Right forelimb (tissue), 1 donor: ENCODE measurements around the gene FLYWCH1.

Source experiments
- DNase-seq: peaks from one replicate; pipeline ENCODE4 v3.0.0-alpha.2; 2018

Gene FLYWCH1

DNA sequence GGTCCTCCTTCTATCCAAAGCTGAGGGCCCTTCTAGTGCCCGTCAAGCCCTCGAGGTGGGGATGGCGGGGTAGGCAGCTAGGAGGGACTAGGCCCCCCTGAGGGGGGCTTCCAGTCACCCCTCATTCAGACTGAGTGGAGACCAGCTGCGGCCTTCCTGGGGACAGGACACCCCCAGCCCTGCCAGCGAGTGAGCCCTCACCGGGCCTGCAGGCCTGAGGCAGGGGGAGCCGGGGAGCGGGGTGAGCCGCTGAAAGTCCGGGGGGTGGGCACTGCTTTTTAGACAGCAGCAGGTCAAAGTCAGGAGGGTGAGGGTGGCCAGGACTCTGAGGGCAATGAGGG, 43.7 kb downstream of the FLYWCH1 start:
- no peak for DNase-seq

DNA sequence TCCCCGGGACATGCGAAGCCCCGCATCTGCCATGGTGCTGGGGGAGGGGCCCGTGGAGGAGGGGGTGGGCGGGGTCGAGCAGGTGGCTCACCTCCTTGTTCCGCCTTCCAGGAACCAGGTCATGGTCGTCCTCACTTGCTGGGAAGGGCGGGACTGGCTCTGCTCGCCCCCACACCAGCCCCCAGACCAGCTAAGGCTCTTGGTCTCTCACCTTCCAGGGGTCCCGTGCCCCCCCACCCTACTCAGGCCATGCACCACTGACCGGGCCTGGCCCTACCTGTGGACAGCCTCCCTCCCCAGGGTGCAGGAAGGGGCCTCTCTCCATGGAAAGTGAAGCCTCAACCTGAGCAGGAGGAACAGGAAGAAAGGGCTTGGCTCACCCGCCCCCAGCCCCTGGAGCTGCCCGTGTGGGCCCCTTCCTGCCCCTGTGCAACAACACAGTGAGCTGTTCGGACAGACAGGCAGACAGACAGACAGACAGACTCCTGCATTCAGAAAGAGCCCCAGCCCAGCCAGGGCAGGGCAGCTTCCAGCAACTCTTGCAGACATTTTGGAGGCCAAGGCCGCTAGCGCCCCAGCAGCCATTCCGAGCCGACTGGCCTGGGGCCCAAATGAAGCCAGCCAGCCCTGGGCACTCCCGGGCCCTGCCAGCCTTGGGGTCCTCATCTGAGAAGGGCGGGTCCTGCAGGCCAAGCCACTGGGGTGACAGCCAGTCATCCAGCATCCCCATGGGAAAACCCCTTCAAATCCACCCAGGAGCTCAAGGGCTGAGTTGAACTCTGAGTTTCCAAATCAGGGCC, 44.2 kb downstream of the FLYWCH1 start:
- DNase-seq, result no peak

DNA sequence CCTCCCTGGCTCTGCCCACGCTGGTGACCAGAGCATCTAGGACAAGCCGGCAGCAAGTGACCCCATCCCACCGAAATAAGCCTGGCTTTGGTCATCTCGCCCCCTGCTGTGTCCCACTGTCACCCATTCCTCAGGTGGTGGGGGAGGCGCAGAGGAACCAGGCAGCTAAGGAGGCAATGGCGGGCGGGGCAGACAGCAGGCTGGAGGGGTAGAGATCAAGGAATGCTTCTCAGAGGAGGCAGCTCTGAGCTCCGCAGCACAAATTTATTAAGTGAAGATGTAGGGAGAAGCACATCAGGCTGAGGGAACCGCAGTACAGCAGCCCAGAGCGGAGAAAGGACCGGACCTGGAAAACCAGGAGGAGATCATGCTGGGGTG, 44.8 kb downstream of the FLYWCH1 start:
- DNase-seq, result no peak

DNA sequence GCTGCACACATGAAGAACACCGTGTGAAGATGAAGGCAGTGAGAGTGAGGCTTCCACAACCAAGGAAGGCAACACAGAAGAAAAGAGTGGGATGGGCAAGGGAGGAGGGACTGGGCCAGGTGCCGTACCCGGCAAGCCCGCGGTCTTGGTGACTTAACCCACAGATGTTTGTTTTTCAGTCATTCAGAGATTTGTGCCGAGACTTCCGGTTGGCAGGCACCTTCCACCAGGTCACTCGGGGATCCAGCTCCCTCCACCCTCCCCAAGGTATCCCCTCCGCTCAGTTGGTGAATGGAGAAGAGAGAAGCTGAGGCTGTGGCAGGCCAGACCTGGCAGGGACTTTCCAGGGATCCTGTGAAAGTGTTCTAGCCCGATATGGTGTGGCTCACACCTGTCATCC, 47.5 kb downstream of the FLYWCH1 start:
- no peak for DNase-seq

DNA sequence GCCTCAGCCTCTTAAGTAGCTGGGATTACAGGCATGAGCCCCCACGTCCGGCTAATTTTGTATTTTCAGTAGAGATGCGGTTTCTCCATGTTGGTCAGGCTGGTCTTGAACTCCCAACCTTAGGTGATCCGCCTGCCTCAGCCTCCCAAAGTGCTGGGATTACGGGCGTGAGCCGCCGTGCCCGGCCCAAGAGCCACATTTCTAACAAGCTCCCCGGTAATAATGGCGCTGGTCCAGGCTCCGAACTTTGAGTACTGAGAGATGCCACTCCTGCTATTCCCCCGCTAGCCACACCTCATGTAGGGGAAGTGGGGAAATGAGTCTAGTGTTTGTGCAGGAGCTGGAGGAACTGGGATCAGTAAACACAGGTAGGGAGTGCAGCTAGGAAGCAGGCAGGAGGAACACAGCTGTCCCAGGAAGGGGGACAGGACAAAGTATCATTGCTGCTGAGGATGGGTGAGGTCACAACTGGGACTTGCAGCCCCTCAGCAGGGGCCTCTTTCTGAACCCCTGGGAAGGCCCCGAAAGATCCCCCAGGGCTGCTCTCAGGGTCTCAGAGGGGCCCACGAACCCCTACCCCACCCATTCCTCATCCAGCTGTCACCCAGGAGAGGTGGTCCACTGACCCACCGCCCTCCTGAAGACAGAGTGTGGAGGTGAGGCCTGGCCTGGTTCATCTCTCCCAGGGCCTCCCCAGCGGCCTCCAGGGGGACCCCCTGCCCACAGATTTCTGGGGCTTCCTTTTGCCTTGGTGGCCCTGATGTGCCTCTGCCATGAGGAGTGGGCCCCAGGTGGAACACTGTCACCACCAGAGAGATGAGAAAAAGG, 48.7 kb downstream of the FLYWCH1 start:
- DNase-seq, result peak; percentile 39

DNA sequence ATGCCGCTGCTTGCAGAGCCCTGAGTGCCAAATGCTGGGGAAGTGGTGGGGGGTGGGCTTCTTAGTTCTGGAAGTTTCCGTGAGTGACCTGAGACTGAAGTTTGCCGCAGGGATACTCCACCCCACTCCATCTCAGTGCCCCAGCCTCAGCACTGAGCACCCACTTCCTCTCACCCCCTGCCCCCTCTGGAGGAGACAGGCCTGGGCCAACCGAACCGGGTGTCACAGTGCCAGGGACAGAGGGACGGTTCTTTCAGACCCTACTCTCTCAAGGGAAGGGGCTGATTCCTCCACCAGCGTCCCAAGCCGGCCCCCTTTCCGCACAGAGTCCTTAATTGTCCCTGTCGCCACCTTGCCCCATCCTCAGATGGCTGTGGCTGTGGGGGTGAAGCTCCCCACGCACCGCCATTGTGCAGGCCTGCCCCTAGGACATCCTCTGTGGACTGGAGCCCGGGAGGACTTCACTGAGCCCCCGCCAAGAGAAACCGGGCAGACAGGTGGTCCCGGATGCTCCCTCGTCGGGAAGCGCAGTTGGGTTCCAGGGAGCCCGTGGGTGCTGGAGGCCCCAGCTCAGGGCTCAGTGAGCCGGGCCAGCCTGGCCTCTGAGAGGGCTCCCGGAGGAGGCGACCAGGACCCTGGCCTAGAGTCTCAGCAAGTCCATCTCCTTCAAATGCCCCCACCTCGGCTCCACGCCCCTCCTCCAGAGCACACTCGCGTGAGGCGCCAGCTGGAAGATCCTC, 50.8 kb downstream of the FLYWCH1 start:
- DNase-seq, result peak; percentile 35

DNA sequence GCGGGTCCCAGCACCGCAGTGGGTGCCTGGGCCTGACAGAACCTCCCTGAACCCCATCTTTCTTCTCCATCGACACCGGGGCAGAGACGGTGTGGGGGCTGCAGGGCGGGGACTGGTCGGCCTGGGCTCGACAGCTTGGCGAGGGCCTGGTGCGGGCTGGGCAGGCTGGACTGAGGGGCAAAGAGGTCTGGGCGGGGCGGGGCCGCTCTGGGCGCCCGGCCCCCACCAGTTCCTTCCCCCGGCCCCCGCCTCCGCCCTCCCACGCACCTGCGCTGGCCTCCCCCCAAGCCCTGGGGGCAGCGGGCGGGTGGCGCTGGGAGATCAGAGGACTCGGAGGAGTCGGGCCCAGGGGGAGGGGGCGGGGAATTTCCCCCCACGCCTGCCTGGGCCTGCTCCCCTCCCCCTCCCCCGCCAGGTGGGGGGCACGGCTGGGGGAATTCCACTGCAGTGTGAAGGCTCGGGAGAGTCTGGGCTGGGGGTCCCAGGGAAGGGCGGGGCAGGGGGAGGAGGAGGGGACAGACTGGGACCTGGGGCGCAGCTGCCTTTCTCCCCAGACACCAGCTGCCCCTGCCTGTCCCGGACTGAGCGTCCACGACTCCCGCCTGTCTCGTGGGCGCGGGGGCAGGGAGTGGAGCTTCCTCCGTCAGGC, 51.5 kb downstream of the FLYWCH1 start:
- DNase-seq, result no peak

DNA sequence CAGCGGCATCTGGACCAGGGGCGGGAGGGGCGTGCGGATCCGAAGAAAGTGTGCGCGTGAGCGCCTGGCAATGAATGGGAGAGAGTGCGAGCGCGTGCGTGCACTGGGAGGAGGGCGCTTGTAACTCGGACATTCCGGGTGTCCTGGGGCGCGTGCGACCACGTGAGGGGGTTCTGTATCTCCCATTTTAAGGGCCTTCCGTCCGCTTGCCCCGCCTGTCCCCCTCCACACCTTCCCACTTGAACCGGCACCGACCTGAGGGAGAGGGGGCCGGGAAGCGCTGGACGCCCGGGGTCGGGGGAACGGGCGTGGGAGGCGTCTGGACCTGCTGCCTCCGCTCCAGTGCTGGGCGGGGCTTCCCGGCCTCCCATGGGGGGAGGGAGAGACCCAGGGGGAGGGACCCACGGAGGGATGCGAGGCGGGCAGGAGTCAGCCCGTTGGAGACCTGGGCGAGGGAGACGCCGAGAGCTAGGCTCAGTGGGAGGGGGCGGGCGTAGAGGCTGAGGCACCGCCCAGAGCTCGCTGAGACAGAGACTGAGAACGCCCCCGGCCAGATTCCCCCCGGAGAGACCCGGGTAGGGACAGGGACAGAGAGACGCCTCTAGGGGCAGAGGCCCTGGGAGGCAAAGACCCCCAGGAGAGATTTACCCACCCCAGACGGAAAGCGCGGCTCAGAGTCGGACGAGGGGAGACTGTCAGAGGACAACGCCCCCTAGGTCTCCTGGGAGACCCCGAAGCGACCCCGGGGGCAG, 52.2 kb downstream of the FLYWCH1 start, which contains the start of gene KREMEN2:
Gene KREMEN2 (plus strand): TSS at position 553 of the 752 bp plus-strand sequence. CDS start 246 bp downstream, outside the sequence.
- DNase-seq, result peak; percentile 47

DNA sequence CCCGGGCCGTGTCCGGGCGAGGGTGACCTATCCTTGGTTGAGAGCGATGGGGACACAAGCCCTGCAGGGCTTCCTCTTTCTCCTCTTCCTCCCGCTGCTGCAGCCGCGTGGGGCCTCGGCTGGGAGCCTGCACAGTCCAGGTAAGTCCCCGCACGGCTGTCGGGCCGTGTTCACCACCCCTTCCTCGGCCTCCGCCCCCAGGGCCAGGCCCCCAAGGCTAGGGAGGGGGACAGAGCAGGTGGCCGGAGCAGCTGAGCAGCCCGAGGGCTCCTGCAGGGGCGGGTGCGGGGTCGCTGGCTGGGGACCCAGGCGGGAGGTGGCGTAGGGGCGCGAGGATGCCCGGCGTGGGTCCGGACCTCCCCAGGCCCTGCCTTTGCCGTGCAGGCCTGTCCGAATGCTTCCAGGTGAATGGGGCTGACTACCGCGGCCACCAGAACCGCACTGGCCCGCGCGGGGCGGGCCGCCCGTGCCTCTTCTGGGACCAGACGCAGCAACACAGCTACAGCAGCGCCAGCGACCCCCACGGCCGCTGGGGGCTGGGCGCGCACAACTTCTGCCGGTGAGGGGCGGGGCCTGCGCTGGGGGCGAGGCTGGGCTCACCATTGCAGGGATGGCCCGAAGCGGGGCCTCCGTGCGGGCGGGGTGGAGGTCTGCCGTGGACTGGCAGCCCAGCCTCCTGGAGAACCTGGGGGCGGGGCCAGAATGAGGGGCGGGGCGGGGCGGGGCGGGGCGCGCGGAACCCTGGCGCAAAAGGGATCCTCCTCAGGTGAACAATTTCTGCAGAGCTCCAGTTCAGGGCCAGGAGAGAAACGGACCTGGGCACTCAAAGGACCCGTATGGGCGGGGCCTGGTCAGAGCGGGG, 53.0 kb downstream of the FLYWCH1 start:
- DNase-seq, result peak; percentile 55

DNA sequence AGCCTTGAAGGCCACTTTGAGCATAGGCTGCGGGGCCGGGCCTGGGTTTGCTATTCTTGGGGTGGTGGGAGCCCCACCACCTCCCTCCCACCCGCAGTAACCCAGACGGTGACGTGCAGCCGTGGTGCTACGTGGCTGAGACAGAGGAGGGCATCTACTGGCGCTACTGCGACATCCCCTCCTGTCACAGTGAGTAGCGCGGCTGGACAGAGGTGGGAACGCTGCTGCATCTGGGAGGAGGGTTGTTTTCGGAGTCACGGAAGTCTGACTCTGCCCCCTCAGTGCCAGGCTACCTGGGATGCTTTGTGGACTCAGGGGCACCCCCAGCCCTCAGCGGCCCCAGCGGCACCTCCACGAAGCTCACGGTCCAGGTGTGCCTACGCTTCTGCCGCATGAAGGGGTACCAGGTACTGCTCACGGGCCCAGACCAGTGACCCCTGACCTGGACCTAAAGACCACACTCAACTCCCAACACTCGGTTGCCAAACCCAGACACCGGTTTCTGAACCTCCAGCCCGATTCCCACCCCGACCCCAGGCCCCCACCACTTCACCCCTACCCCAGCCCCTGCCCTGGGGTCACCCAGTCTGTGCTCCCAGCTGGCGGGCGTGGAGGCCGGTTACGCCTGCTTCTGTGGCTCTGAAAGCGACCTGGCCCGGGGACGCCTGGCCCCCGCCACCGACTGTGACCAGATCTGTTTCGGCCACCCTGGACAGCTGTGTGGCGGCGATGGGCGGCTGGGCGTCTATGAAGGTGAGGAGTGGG, 54.5 kb downstream of the FLYWCH1 start:
- peak; percentile 41 for DNase-seq

DNA sequence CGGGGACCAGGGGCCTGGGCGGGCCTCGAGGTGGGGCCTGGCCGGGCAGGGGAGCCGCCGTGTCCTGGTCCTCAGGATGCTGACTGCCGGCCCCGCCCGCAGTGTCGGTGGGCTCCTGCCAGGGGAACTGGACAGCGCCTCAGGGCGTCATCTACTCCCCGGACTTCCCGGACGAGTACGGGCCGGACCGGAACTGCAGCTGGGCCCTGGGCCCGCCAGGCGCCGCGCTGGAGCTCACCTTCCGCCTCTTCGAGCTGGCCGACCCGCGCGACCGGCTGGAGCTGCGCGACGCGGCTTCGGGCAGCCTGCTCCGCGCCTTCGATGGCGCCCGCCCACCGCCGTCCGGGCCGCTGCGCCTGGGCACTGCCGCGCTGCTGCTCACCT, 55.1 kb downstream of the FLYWCH1 start:
- peak; percentile 43 for DNase-seq

DNA sequence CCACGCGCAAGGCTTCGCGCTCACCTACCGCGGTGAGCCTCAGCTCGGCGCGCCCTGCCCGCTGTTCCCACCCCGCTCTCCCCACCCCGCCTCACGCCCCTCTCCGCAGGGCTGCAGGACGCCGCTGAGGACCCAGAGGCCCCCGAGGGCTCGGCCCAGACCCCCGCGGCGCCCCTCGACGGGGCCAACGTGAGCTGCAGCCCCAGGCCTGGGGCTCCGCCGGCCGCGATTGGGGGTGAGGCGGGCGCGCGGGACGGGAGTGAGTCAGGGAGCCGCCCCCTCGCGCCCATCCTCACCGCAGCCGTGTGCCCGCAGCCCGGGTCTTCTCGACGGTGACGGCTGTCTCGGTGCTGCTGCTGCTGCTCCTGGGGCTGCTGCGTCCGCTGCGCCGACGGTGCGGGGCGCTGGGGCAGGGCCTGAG, 55.5 kb downstream of the FLYWCH1 start:
- peak; percentile 37 for DNase-seq

DNA sequence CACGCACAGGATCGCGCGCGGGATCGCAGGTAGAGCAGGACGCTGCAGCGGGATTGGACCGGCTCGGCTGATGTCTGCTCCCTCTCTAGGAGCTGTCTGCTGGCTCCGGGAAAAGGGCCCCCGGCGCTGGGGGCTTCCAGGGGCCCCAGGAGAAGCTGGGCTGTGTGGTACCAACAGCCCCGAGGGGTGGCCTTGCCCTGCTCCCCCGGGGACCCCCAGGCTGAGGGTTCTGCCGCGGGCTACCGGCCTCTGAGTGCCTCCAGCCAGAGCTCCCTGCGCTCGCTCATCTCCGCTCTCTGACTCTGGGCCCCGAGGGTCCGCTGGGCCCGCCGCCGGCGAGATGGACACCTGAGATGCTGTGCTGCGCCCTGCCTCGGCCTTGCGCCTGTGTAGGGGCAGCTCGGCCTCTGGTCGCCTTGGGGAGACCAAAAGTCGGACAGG, 56.0 kb downstream of the FLYWCH1 start:
- no peak for DNase-seq

DNA sequence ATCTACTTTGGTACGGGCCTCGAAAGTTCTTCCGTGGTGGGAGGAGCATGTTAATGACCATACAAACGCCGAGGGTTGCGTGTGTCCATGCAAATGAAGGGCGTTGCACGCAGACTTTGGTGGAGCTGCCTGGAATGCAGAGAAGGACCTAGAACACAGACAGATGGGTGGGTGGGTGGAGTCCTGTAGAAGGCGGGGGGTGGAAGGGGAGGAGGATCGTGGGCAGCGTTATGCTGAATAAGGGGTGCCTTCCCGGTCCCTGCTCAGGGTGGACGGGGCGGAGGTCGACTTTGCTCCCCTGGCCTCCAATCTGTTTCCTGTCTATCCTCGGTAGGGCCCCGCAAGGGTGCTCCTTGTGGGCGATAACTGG, 56.6 kb downstream of the FLYWCH1 start:
- DNase-seq, result no peak

DNA sequence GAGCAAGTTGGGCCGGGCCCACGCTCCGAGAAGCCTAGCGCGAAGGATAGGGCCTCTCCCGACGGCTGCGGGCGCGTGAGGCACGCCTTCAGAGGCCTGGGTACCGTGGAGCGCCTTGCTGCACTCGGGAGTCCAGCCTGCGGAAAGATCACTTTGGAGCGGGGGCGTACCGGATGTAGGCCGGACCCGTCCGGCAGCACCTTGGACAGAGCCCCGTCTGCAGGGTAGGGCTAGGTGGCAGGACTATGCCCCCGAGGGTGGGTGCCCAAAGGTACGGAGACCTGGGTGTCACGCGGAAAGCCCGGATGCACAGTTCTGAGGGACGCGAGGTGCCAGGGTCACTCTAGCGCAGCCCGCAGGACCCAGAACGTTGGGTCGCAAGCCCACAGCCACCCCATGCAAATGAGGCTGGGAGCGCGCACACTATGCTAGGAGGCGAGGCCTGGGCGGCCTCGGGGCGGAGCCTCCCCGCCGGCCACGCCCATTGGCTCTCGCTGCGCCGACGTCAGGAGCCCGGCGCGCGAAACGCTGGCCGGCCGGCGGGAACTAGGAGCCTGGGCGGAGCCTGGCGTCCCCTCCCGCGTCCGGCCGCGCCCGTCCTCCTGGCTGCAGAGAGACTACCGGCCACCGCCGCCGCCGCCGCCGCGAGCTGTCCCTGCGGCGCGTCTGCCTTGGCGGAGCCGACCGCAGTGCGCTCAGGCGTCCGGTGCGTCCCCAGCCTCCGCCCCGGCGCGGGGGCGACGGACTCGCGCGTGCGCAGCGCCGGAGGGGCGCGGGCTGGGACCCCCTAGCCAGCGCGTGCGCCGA, 57.2 kb downstream of the FLYWCH1 start, which contains the start of gene PAQR4:
Gene PAQR4 (plus strand): TSS at position 611 of the 807 bp plus-strand sequence. CDS start 327 bp downstream, outside the sequence.
- DNase-seq, result peak; percentile 90

DNA sequence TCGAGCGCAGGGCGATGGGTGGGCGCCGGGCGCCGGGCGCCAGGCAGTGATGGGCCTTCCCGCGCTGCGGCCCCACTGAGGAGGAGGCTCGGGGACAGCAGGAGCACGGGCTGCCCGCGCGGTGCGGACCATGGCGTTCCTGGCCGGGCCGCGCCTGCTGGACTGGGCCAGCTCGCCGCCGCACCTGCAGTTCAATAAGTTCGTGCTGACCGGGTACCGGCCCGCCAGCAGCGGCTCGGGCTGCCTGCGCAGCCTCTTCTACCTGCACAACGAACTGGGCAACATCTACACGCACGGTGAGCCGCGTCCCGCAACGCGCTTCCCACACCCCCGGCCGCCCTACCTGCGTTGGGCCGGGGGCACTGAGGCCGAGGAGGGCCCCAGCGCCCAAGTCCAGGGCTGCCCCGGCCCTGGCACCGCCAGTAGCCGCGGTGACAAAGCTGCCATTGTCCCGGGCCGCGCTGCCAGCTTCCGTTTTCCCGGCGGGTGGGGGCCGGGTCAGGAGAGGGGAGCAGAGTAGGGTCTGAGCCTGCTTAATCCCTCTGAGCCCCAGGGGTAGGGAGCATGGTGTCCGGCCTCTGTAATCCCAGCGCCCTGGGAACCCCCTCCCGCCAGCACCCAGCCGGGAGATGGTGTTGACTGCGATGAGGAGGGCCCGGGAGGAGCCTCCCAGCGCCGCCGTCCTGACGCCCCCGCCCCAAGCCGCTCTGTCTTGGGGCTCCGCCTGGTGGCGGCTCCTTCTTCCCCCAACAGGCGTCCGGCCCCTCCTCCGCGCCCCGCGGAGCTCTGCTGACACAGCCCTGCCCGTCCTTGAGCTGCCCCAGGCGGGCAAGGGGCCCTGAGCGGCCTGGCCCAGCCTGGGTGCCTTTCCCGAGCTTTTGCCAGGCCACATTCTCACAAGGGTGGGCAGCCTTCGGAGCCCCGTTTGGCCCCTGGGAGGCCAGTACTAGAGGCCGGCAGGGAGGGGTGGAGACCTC, 58.1 kb downstream of the FLYWCH1 start:
- DNase-seq, result no peak

DNA sequence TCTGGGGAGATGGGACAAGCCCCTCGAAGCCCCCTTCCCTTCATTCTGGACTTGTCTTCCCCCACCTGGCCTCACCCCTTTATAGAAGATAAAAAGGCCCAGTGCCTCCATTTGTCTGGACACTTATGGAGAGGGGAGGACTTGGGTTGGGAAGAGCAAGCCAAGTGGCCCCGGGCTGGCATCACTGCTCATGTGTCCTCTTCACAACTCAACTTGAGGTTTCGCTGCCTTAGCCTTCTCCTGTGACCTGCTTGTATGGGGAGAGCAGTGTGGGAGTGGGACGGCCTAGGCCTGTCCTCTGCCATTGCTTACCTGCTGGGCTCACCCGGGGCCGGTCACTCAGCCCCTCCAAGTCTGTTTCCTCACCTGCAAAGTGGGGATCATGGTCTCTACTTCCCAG, 58.8 kb downstream of the FLYWCH1 start:
- DNase-seq, result no peak
